Activated naive CD8-positive, alpha-beta T cell treated with anti-CD3 and anti-CD28 coated beads, Interleukin-2, amount 50 U/mL, for 24 hours (primary cell): Measurements from ENCODE around the gene CADM1.

Source experiments
- ATAC-seq: fragments of 150-1000 bp; cut with Tn5 transposase; one replicate; pipeline ENCODE4 v1.10.0; 2021
- DNase-seq: peaks from one replicate; pipeline ENCODE4 v3.0.0; 2021
- H3K27ac Mint-ChIP-seq: one replicate; pipeline ENCODE4 v1.8.0; 2021; ENCODE audit warnings: mild to moderate bottlenecking, mixed read lengths
- H3K27me3 Mint-ChIP-seq: one replicate; pipeline ENCODE4 v1.8.0; 2021; ENCODE audit warnings: mixed read lengths
- H3K36me3 Mint-ChIP-seq: one replicate; pipeline ENCODE4 v1.8.0; 2021; ENCODE audit warnings: low read depth, mixed read lengths
- H3K4me1 Mint-ChIP-seq: one replicate; pipeline ENCODE4 v1.8.0; 2021; ENCODE audit warnings: mixed read lengths
- H3K4me3 Mint-ChIP-seq: one replicate; pipeline ENCODE4 v1.8.0; 2021; ENCODE audit warnings: mild to moderate bottlenecking, moderate library complexity, mixed read lengths
- H3K9me3 Mint-ChIP-seq: one replicate; pipeline ENCODE4 v1.8.0; 2021; ENCODE audit warnings: mixed read lengths

CADM1 gene

DNA sequence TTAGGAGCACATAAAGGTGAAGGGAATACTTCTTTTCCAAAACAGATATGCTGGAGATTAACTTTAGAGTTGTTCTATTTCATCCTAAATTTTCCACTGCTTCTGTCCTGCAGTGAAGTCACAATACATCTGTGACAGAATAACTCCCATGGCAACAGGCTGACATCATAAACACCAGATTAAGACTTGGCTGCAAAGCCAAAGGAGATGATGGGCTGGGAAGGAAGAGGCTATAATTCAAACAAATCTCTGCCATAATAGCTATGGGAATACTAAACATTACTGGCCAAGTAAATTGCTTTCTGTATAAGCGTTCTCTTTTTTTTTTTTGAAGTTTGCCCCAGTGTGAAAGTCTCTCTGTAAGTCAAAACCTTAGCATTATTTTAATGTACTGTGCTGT lies 107.7 kb downstream of the CADM1 start:
- Mint-ChIP-seq H3K4me1 (no peaks in the 10 kb centered on the region), H3K36me3 (no peaks in the 10 kb centered on the region), H3K27ac (no peak overlapping the region), H3K27me3 (no peaks in the 10 kb centered on the region), H3K9me3 (no peaks in the 10 kb centered on the region), H3K4me3 (no peak overlapping the region)
- no peak for DNase-seq
- no peak for ATAC-seq

DNA sequence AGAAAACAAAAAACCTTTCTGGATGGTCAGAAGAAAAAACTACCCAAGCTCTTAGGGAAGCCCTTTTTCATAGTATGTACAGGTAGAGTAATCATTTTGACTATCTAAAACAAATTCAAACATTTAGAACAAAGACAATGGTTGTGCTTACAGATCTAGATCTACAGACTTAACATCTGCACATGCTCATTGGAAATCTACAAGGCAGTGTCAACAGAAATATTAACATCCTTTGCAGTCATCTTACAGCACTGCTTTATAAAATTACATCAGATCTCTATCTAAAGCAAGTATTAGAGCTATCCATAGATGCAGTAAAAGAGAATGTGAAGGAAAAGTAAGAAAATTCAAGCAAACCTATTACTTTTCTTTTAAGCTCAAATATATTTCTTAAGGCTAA lies 110.3 kb downstream of the CADM1 start:
- no peaks in the 10 kb centered on the region for H3K9me3 Mint-ChIP-seq

DNA sequence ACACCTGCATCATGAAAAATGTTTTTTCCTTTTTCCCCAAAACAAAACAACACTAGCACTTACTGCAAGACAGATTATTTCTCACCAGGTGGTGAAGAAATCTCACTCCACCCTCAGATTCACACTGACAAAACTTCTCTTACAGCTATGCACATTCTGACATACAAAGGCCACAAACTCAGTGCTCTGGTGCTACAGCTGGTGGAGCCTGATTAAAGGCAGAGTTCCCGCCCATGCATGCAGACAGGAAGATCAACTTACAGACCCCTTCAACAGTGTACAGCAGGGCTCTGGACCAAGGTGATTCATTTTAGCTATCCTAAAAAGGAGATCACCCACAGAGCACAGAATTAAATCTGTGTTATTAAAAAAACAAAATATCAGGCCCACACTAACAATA lies 112.6 kb downstream of the CADM1 start:
- DNase-seq, result no peak
- H3K27ac Mint-ChIP-seq, result no peak overlapping the region
- no peaks in the 10 kb centered on the region for H3K4me1 Mint-ChIP-seq
- ATAC-seq, result no peak
- H3K27me3 Mint-ChIP-seq, result peaks cover 8% of the 10 kb centered on the region
- no peaks in the 10 kb centered on the region for H3K36me3 Mint-ChIP-seq
- H3K9me3 Mint-ChIP-seq, result no peaks in the 10 kb centered on the region
- no peak overlapping the region for H3K4me3 Mint-ChIP-seq

More for the DNA sequence above, 110.3 kb downstream of the CADM1 start:
- Mint-ChIP-seq H3K36me3 (no peaks in the 10 kb centered on the region), H3K27me3 (peaks cover 5% of the 10 kb centered on the region), H3K27ac (no peak overlapping the region), H3K4me3 (no peak overlapping the region), H3K4me1 (no peaks in the 10 kb centered on the region)
- DNase-seq, result no peak
- ATAC-seq, result no peak

DNA sequence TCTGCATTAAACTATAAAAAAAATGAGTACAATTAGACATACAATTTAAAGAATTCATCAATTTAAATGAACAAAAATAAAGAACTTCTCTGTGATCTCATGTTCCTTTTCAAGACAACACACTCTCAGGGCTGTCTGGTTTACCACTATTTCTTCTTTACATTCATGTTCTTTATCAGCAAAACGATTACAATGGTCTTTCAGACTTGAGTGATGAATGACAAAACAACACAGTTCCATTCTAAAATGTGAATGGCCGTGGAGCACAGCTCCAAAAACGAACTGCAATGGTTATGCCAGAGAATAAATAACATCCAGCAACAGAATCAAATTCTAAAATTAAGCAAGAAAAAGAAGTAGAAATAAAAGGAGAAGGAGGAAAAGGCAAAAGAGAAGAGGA lies 113.1 kb downstream of the CADM1 start:
- DNase-seq (no peak), ATAC-seq (no peak)
- H3K4me1 Mint-ChIP-seq, result no peaks in the 10 kb centered on the region
- no peaks in the 10 kb centered on the region for H3K9me3 Mint-ChIP-seq
- no peak overlapping the region for H3K27ac Mint-ChIP-seq
- no peak overlapping the region for H3K4me3 Mint-ChIP-seq
- no peaks in the 10 kb centered on the region for H3K36me3 Mint-ChIP-seq
- peaks cover 9% of the 10 kb centered on the region for H3K27me3 Mint-ChIP-seq

DNA sequence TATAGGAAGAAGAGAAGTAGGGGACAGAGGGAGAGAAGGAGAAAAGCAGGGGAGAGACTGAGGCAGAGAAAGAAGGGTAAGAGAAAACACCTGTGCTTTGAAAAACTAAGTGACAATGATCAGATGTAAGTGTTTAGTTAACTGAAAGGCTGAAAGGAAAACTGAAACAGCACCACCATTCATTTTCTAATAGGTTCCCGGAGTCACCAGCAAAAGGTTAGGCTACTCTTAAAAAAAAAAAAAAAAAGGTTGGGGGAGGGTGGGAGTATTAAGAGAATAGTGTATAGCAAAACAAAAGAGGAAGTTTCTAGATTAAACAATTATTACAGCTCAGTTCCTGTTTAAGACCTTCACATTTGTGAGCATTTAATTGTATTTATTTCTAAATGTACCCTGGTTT lies 113.8 kb downstream of the CADM1 start:
- Mint-ChIP-seq H3K27me3 (peaks cover 9% of the 10 kb centered on the region), H3K27ac (no peak overlapping the region), H3K9me3 (no peaks in the 10 kb centered on the region), H3K4me3 (no peak overlapping the region), H3K36me3 (no peaks in the 10 kb centered on the region), H3K4me1 (no peaks in the 10 kb centered on the region)
- DNase-seq (no peak), ATAC-seq (no peak)

DNA sequence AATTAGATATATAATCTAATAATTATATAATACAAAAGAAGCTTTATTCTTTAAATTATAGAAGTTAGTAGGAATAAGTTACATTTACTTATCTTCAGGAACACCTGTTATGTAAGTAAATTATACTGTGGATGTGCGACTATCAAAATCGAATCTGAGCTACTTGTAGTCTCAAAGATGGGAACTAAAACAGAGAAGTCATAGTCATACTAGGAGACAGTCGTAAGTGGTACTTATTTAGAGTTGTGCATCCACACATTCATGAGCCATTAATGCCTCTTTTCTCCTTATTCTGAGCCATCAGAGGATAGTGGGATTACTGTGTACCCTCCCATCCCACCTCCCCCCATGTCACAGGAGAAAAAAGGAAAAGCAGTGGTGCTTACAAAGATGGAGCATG lies 114.4 kb downstream of the CADM1 start:
- H3K36me3 Mint-ChIP-seq, result no peaks in the 10 kb centered on the region
- H3K4me3 Mint-ChIP-seq, result no peak overlapping the region
- peaks cover 9% of the 10 kb centered on the region for H3K27me3 Mint-ChIP-seq
- DNase-seq (no peak), ATAC-seq (no peak)
- no peak overlapping the region for H3K27ac Mint-ChIP-seq
- H3K9me3 Mint-ChIP-seq, result no peaks in the 10 kb centered on the region
- H3K4me1 Mint-ChIP-seq, result no peaks in the 10 kb centered on the region

DNA sequence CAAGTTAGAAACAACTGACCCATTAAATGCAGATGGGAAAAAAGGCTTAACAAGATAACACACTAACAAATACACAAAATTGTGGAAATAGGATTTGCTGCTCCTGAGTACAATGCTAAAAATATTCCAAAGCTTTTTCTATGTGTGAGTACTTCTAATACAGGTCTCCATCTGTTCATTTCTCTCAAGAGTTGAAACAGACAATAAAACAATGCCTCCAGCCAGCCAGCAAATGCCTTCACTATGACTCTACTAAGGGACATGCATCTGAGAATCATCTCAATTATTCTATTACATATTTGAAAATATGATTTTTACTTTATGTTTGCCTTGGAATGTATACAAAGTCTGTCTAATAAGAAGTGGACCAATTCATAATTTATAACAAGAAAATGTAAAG lies 119.0 kb downstream of the CADM1 start:
- H3K4me1 Mint-ChIP-seq, result no peaks in the 10 kb centered on the region
- H3K4me3 Mint-ChIP-seq, result no peak overlapping the region
- H3K27me3 Mint-ChIP-seq, result peaks cover 5% of the 10 kb centered on the region
- H3K36me3 Mint-ChIP-seq, result no peaks in the 10 kb centered on the region
- no peaks in the 10 kb centered on the region for H3K9me3 Mint-ChIP-seq
- no peak for DNase-seq
- ATAC-seq, result no peak
- no peak overlapping the region for H3K27ac Mint-ChIP-seq

DNA sequence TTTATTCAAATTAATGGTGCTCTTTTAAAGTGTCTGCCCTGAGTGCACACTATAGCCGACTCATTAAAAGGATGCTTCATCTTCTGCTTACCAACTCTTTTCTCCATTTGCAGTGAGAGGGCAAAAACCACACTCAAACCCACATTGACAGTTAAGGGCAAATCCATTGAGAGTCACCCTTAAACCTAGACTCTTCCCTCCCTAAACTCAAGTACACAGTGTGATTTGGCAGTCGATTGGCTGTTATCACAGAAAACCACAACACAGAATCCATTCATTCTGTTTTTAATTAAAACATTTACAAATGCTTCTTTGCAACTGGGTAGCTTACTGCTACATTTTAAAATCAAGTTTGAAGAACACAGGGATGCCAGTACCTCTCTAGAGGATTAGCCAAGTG lies 120.0 kb downstream of the CADM1 start:
- Mint-ChIP-seq H3K4me1 (no peaks in the 10 kb centered on the region), H3K27ac (no peak overlapping the region), H3K27me3 (peaks cover 7% of the 10 kb centered on the region), H3K9me3 (no peaks in the 10 kb centered on the region), H3K4me3 (no peak overlapping the region), H3K36me3 (no peaks in the 10 kb centered on the region)
- DNase-seq (no peak), ATAC-seq (no peak)

DNA sequence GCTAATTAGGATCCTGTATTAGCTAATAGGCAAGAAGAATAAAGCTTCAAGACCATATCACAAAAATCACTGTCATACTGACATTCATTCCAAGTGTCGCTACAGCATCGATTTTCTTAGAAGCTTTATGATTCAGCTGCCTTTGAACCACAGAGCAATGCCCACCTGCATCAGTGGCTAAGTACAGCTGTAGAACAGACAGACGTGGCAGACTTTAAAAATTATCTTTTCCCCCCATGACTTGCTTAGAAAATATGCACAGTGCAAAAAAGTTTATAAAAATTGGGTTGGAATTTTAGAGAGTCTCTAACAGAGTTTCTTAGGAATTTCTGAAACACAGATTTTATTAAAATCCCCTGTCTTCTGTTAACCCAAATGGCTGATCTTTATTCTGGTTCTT lies 120.8 kb downstream of the CADM1 start:
- no peaks in the 10 kb centered on the region for H3K9me3 Mint-ChIP-seq

DNA sequence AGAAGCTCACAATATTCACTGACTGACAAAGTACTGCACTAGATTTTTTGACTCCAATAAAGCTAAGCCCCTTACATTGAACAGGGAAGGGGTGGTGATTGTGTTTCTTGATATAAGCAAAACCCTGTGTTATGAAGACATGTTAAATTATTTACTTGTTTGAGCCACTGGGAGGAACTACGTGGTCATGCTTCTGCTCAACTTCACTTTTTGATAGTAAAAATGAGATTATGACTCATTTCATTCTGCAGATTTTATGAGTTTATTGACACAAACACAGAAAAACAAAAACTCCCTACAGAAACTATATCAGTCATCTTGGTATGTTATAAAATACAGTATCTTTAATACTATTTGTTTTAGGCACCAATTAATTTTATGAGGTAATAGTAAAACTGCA lies 124.7 kb downstream of the CADM1 start:
- Mint-ChIP-seq H3K4me3 (no peak overlapping the region), H3K27me3 (peaks cover 3% of the 10 kb centered on the region)
- ATAC-seq, result no peak

More for the DNA sequence above, 120.8 kb downstream of the CADM1 start:
- H3K36me3 Mint-ChIP-seq, result no peaks in the 10 kb centered on the region
- H3K27me3 Mint-ChIP-seq, result peaks cover 7% of the 10 kb centered on the region
- H3K4me1 Mint-ChIP-seq, result no peaks in the 10 kb centered on the region
- H3K27ac Mint-ChIP-seq, result no peak overlapping the region
- ATAC-seq (no peak), DNase-seq (no peak)
- no peak overlapping the region for H3K4me3 Mint-ChIP-seq

DNA sequence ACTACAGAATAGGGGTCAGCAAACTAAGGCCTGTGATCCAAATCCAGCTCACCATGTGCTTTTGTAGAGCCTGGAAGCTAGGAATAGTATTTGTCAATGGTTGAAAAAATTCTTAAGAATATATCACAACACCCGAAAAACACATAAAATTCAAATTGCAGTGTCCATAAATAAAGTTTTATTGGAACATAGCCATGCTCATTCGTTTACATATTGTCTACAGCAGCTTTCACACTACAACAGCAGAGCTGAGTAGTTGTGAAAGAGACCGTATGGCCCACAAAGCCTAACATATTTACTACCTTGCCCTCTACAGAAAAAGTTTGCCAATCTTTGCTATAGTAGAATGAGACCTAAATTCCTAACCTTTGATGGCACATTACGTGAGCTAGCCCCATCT lies 125.7 kb downstream of the CADM1 start:
- Mint-ChIP-seq H3K36me3 (no peaks in the 10 kb centered on the region), H3K9me3 (no peaks in the 10 kb centered on the region), H3K4me1 (no peaks in the 10 kb centered on the region), H3K27ac (no peak overlapping the region), H3K4me3 (no peak overlapping the region), H3K27me3 (peaks cover 3% of the 10 kb centered on the region)
- ATAC-seq (no peak), DNase-seq (no peak)

More for the DNA sequence above, 124.7 kb downstream of the CADM1 start:
- Mint-ChIP-seq H3K27ac (no peak overlapping the region), H3K4me1 (no peaks in the 10 kb centered on the region), H3K9me3 (no peaks in the 10 kb centered on the region), H3K36me3 (no peaks in the 10 kb centered on the region)
- no peak for DNase-seq

DNA sequence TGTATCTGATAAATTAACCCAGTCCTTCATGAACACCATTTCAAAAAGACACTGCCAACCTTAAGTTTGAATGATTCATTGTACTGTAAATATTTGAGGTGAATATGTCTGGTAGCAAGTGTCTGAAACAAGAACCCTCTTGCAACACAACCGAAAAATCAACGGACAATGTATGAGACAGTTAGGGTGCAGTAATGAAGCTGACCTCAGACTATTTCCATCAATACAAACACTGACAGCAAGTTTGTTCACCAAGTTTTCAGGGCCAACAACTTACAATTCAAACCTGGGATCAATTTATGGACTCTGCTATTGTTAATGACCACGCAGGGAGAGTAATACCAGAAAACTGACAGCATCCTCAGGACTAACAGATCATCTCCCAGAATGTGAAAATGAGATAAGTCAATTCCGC lies 126.3 kb downstream of the CADM1 start:
- no peak overlapping the region for H3K4me3 Mint-ChIP-seq
- ATAC-seq (no peak), DNase-seq (no peak)

DNA sequence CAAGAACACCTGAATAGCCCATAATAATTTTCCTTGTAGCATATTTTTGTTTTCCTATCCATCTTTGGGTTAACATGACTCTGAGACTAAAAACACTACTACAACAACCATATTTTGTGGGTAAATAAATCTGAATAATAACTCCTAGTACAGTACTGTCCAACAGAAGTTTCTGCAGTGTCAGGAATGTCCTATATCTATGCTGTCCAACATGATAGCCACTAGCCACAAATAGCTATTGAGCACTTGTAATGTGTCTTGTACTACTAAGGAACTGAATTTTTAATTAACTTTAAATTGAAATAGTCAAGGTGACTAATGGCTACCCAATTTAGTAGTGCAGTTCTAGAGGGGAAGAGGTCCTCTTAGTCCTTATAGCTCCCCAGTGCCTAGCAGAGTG lies 135.6 kb downstream of the CADM1 start:
- no peaks in the 10 kb centered on the region for H3K36me3 Mint-ChIP-seq
- no peak overlapping the region for H3K4me3 Mint-ChIP-seq
- ATAC-seq (no peak), DNase-seq (no peak)
- no peak overlapping the region for H3K27ac Mint-ChIP-seq
- no peaks in the 10 kb centered on the region for H3K4me1 Mint-ChIP-seq
- H3K9me3 Mint-ChIP-seq, result no peaks in the 10 kb centered on the region
- peaks cover 3% of the 10 kb centered on the region for H3K27me3 Mint-ChIP-seq

More for the DNA sequence above, 126.3 kb downstream of the CADM1 start:
- Mint-ChIP-seq H3K27me3 (peaks cover 3% of the 10 kb centered on the region), H3K27ac (no peak overlapping the region), H3K36me3 (no peaks in the 10 kb centered on the region), H3K4me1 (no peaks in the 10 kb centered on the region), H3K9me3 (no peaks in the 10 kb centered on the region)

DNA sequence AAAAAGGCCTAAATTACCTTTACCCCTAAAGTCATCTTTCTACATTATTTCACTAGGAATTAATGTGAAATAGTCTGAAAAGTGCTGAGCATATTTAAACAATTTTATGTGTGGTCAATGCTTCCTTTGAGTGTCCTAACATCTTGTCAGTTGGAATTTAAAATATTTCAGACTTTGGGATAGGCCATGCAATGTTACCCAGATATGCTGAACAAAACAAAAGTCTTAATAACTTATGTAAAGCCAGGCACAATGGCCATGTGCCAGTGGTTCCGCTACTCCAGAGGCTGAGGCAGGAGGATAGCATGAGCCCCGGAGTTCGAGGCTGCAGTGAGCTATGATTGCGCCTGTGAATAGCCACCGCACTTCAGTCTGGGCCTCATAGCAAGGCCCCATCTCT lies 137.4 kb downstream of the CADM1 start:
- ATAC-seq (no peak), DNase-seq (no peak)
- Mint-ChIP-seq H3K9me3 (no peaks in the 10 kb centered on the region), H3K36me3 (no peaks in the 10 kb centered on the region), H3K27ac (no peak overlapping the region), H3K4me3 (no peak overlapping the region), H3K27me3 (peaks cover 3% of the 10 kb centered on the region), H3K4me1 (no peaks in the 10 kb centered on the region)

DNA sequence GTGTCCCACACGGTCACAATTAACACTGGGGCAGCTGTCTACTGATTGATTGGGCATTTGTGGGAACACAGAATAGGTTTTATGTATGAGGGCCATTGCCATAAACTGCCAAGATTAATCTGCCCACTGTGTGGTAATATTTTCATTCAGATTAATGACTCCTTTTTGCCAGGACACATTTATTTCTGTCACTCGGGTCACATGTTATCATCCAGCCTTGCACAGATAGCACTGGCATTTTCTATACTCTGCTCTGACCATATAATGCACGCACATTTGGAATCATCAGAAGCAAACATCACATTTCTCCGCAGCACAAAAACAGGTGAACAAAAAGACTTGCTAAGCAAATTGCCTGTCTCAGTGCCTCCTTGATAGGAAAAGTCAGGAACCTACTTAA lies 138.3 kb downstream of the CADM1 start:
- no peak for DNase-seq
- no peak overlapping the region for H3K27ac Mint-ChIP-seq
- H3K27me3 Mint-ChIP-seq, result no peaks in the 10 kb centered on the region
- no peaks in the 10 kb centered on the region for H3K4me1 Mint-ChIP-seq
- no peaks in the 10 kb centered on the region for H3K36me3 Mint-ChIP-seq
- no peak for ATAC-seq
- no peaks in the 10 kb centered on the region for H3K9me3 Mint-ChIP-seq
- H3K4me3 Mint-ChIP-seq, result no peak overlapping the region

DNA sequence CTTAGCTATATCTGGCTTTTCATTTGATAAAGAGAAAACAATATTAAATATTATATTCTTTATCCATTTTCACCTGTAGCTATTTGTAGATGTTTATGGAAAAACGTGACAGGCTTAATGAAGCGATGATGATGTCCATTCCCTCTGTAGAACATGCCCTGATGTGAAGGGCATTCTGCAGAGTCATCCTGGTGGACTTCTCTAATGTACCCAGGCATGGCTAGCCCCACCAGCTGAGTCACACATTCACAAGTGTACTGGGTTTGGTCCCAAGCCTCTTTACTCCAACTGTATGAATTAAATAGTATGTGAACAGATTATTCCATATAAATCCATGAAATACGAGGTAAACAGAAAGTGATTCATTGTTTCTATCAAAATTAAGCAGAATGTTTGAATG lies 139.3 kb downstream of the CADM1 start:
- ATAC-seq, result no peak
- H3K4me1 Mint-ChIP-seq, result no peaks in the 10 kb centered on the region
- no peaks in the 10 kb centered on the region for H3K36me3 Mint-ChIP-seq
- no peaks in the 10 kb centered on the region for H3K9me3 Mint-ChIP-seq
- no peak overlapping the region for H3K4me3 Mint-ChIP-seq
- no peaks in the 10 kb centered on the region for H3K27me3 Mint-ChIP-seq
- no peak for DNase-seq
- no peak overlapping the region for H3K27ac Mint-ChIP-seq
